Retinal pigment epithelial cell (primary cell): ENCODE measurements around the gene GRB7.
A peak's percentile ranks its signal among the peaks of the same experiment; 100 is the strongest.

Experiments used
- DNase-seq: peaks from one replicate; pipeline ENCODE4 v3.0.0-alpha.2; 2010; ENCODE audit warnings: low read depth
- H3K4me3 ChIP-seq: 2 replicates; pipeline ENCODE4 v1.5.1; 2011; ENCODE audit warnings: mild to moderate bottlenecking, low read length, control low read depth, moderate library complexity
- TF ChIP-seq, protein P1 (sequence below): conservative IDR thresholded peaks from 2 replicates; pipeline ENCODE4 v1.5.1; 2011; ENCODE audit warnings: low read depth, low read length, control low read depth, inconsistent platforms

GRB7 gene

DNA sequence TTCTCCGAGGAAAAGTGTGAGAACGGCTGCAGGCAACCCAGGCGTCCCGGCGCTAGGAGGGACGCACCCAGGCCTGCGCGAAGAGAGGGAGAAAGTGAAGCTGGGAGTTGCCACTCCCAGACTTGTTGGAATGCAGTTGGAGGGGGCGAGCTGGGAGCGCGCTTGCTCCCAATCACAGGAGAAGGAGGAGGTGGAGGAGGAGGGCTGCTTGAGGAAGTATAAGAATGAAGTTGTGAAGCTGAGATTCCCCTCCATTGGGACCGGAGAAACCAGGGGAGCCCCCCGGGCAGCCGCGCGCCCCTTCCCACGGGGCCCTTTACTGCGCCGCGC, 38.0 kb upstream of the GRB7 start, which contains the start of gene ERBB2:
Gene ERBB2, plus strand, starts transcription at position 247 of the 330 bp plus-strand sequence. CDS start 175 bp downstream, outside the sequence.
- TF ChIP-seq, protein P1, sequence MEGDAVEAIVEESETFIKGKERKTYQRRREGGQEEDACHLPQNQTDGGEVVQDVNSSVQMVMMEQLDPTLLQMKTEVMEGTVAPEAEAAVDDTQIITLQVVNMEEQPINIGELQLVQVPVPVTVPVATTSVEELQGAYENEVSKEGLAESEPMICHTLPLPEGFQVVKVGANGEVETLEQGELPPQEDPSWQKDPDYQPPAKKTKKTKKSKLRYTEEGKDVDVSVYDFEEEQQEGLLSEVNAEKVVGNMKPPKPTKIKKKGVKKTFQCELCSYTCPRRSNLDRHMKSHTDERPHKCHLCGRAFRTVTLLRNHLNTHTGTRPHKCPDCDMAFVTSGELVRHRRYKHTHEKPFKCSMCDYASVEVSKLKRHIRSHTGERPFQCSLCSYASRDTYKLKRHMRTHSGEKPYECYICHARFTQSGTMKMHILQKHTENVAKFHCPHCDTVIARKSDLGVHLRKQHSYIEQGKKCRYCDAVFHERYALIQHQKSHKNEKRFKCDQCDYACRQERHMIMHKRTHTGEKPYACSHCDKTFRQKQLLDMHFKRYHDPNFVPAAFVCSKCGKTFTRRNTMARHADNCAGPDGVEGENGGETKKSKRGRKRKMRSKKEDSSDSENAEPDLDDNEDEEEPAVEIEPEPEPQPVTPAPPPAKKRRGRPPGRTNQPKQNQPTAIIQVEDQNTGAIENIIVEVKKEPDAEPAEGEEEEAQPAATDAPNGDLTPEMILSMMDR, result no peak
- H3K4me3 ChIP-seq, result peak within 1 kb of the TSS; percentile 71
- peak; percentile 44 for DNase-seq

- TF ChIP-seq, protein P1, result no peak
- DNase-seq, result no peak
- H3K4me3 ChIP-seq, result peak overlapping the region; percentile 71
Measured at GRCh38 chr17:39700148-39700987, 37.4 kb upstream of the GRB7 start.

GRCh38 chr17:39701012-39701783, 36.5 kb upstream of the GRB7 start:
- peak overlapping the region; percentile 71 for H3K4me3 ChIP-seq
- TF ChIP-seq, protein P1, result no peak
- no peak for DNase-seq

- TF ChIP-seq, protein P1, result no peak
- no peak for DNase-seq
- no peak overlapping the region for H3K4me3 ChIP-seq
Measured at GRCh38 chr17:39701784-39702422, 35.8 kb upstream of the GRB7 start.

GRCh38 chr17:39702901-39703893, 34.5 kb upstream of the GRB7 start:
- TF ChIP-seq, protein P1, result no peak
- DNase-seq, result no peak
- H3K4me3 ChIP-seq, result no peak overlapping the region

- H3K4me3 ChIP-seq, result no peak overlapping the region
- TF ChIP-seq, protein P1, result no peak
- DNase-seq, result no peak
Measured at GRCh38 chr17:39703913-39704312, 33.8 kb upstream of the GRB7 start.
